H1 (cell line): Measurements from ENCODE around the gene ASTL. TPM values are rescaled to one million over a fixed set of nuclear protein-coding genes. Genes with fewer than 3 reads are reported as not detected.

ENCODE experiments used
- CTCF ChIA-PET: fragments of 300-600 bp; sonication (Branson Sonifier 250); formaldehyde crosslinking; loops from one replicate; lab custom pipeline; 2021; ENCODE audit not compliant: partially characterized antibody; lab: Charles Lee
- POLR2A ChIA-PET: fragments of 300-600 bp; sonication (Branson Sonifier 250); formaldehyde crosslinking; loops from one replicate; lab custom pipeline; 2021; ENCODE audit warnings: inconsistent platforms; ENCODE audit not compliant: partially characterized antibody; lab: Charles Lee
- DNase-seq, 2 experiments: peaks; one replicate each; pipeline versions ENCODE4 v3.0.0 to v3.0.0-alpha.2; 2010 to 2022; ENCODE audit warnings: low spot score in 2 of 2, low read depth in 1 of 2, mixed read lengths in 1 of 2
- FAIRE-seq: peaks from 2 replicates; lab custom pipeline; 2011; peaks lifted over from hg19 to GRCh38; lab: Jason Lieb, UNC
- H2AFZ ChIP-seq: 2 replicates; pipeline ENCODE4 v1.8.1; 2012; ENCODE audit warnings: low read length, inconsistent platforms
- H2AK5ac ChIP-seq: 2 replicates; pipeline ENCODE4 v1.6.1; 2013; ENCODE audit warnings: low read depth, low read length
- H2BK120ac ChIP-seq: replicated peaks from 2 replicates; pipeline ENCODE3; 2013; ENCODE audit warnings: low read depth, low read length, inconsistent platforms
- H2BK12ac ChIP-seq: 2 replicates; pipeline ENCODE4 v1.6.1; 2013; ENCODE audit warnings: low read depth, low read length
- H2BK15ac ChIP-seq: 2 replicates; pipeline ENCODE4 v1.6.1; 2013; ENCODE audit warnings: low read length
- H2BK20ac ChIP-seq: 2 replicates; pipeline ENCODE4 v1.6.1; 2013; ENCODE audit warnings: low read length
- H2BK5ac ChIP-seq: 2 replicates; pipeline ENCODE4 v1.6.1; 2013; ENCODE audit warnings: low read depth, low read length
- H3K14ac ChIP-seq: 2 replicates; pipeline ENCODE4 v1.6.1; 2013; ENCODE audit warnings: inconsistent platforms; ENCODE audit not compliant: insufficient read length
- H3K18ac ChIP-seq: 2 replicates; pipeline ENCODE4 v1.6.1; 2013; ENCODE audit warnings: low read length; ENCODE audit errors: extremely low read depth
- H3K23ac ChIP-seq: 2 replicates; pipeline ENCODE4 v1.6.1; 2013; ENCODE audit warnings: inconsistent platforms; ENCODE audit not compliant: insufficient read length
- H3K23me2 ChIP-seq: 2 replicates; pipeline ENCODE4 v1.6.1; 2013; ENCODE audit warnings: low read depth, low read length
- H3K27ac ChIP-seq: 2 replicates; pipeline ENCODE4 v1.6.1; 2011; ENCODE audit warnings: low read depth, low read length, inconsistent platforms
- H3K27me3 ChIP-seq, 4 experiments: replicated peaks in 1 of 4; 1 replicate in 1 of 4; 2 replicates in 3 of 4; pipeline versions ENCODE4 v1.6.1 to v1.8.1; 2011 to 2013; ENCODE audit warnings: low read length in 3 of 4, mild to moderate bottlenecking in 3 of 4, inconsistent platforms in 2 of 4, mixed read lengths in 2 of 4, moderate library complexity in 1 of 4; ENCODE audit not compliant: control insufficient read depth in 3 of 4, insufficient read depth in 3 of 4; ENCODE audit errors: extremely low read depth in 1 of 4
- H3K36me3 ChIP-seq, 4 experiments: 2 replicates each; pipeline versions ENCODE4 v1.6.1 to v1.8.1; 2011 to 2013; ENCODE audit warnings: mild to moderate bottlenecking in 4 of 4, low read length in 3 of 4, moderate library complexity in 2 of 4, control low read depth in 1 of 4, inconsistent platforms in 1 of 4; ENCODE audit not compliant: insufficient read depth in 4 of 4, control insufficient read depth in 2 of 4
- H3K4ac ChIP-seq: replicated peaks from 2 replicates; pipeline ENCODE3; 2013; ENCODE audit warnings: low read length, low read depth, mixed read lengths, inconsistent platforms; ENCODE audit not compliant: insufficient read length
- H3K4me1 ChIP-seq, 4 experiments: replicated peaks in 1 of 4; 1 replicate in 1 of 4; 2 replicates in 3 of 4; pipeline versions ENCODE4 v1.6.1 to v1.8.1; 2011 to 2013; ENCODE audit warnings: low read length in 3 of 4, inconsistent platforms in 2 of 4, mixed read lengths in 1 of 4; ENCODE audit not compliant: insufficient read depth in 4 of 4, control insufficient read depth in 3 of 4
- H3K4me2 ChIP-seq, 2 experiments: 2 replicates each; pipeline versions ENCODE4 v1.6.1 to v1.8.1; 2011 to 2013; ENCODE audit warnings: low read depth in 2 of 2, low read length in 2 of 2, control low read depth in 1 of 2, inconsistent platforms in 1 of 2, mild to moderate bottlenecking in 1 of 2; ENCODE audit not compliant: insufficient read depth in 1 of 2
- H3K4me3 ChIP-seq, 4 experiments: fragments of 200-600, 300-600 bp in 1 of 4; sonication (generic), shearing (Covaris generic), sonication (Bioruptor Twin) in 1 of 4; 2 replicates each; pipeline versions ENCODE4 v1.5.1 to v1.8.1; 2011 to 2016; ENCODE audit warnings: low read length in 4 of 4, low read depth in 3 of 4, control low read depth in 2 of 4, inconsistent platforms in 2 of 4, mild to moderate bottlenecking in 2 of 4, mixed read lengths in 1 of 4, moderate library complexity in 1 of 4; ENCODE audit not compliant: insufficient read depth in 2 of 4; ENCODE audit errors: extremely low read depth in 1 of 4
- H3K56ac ChIP-seq: replicated peaks from 2 replicates; pipeline ENCODE3; 2013; ENCODE audit warnings: low read depth, mild to moderate bottlenecking, mixed read lengths, low read length, inconsistent platforms; ENCODE audit not compliant: insufficient read length
- H3K79me1 ChIP-seq: 2 replicates; pipeline ENCODE4 v1.6.1; 2013; ENCODE audit warnings: low read depth, low read length, control low read depth
- H3K79me2 ChIP-seq, 2 experiments: 2 replicates each; pipeline versions ENCODE4 v1.6.1 to v1.8.1; 2012 to 2013; ENCODE audit warnings: low read length in 2 of 2, mild to moderate bottlenecking in 2 of 2, inconsistent platforms in 1 of 2; ENCODE audit not compliant: insufficient read depth in 2 of 2, control insufficient read depth in 1 of 2
- H3K9ac ChIP-seq, 4 experiments: replicated peaks in 1 of 4; 1 replicate in 1 of 4; 2 replicates in 3 of 4; pipeline versions ENCODE4 v1.6.1 to v1.8.1; 2011 to 2013; ENCODE audit warnings: low read depth in 3 of 4, low read length in 3 of 4, control low read depth in 2 of 4, mild to moderate bottlenecking in 2 of 4, moderate library complexity in 2 of 4, inconsistent platforms in 1 of 4; ENCODE audit errors: extremely low read depth in 1 of 4
- H3K9me3 ChIP-seq, 2 experiments: 2 replicates each; pipeline versions ENCODE4 v1.6.1 to v1.8.1; 2012 to 2013; ENCODE audit warnings: mild to moderate bottlenecking in 2 of 2, moderate library complexity in 2 of 2, control low read depth in 1 of 2, inconsistent platforms in 1 of 2, low read depth in 1 of 2, low read length in 1 of 2, mixed read lengths in 1 of 2; ENCODE audit not compliant: insufficient read depth in 2 of 2
- H4K20me1 ChIP-seq, 2 experiments: replicated peaks in 1 of 2; 2 replicates each; pipeline versions ENCODE3 to v1.8.1; 2011 to 2013; ENCODE audit warnings: inconsistent platforms in 2 of 2, low read length in 2 of 2, mild to moderate bottlenecking in 1 of 2; ENCODE audit not compliant: insufficient read depth in 2 of 2, control insufficient read depth in 1 of 2
- H4K5ac ChIP-seq: 2 replicates; pipeline ENCODE4 v1.6.1; 2013; ENCODE audit warnings: low read length, low read depth, mixed read lengths, inconsistent platforms; ENCODE audit not compliant: insufficient read length
- H4K8ac ChIP-seq: 2 replicates; pipeline ENCODE4 v1.8.0; 2013; ENCODE audit warnings: mild to moderate bottlenecking, moderate library complexity, low read length, inconsistent platforms; ENCODE audit not compliant: insufficient read depth; ENCODE audit errors: extremely low read depth
- H4K91ac ChIP-seq: replicated peaks from 2 replicates; pipeline ENCODE3; 2013; ENCODE audit warnings: low read length, mixed read lengths, inconsistent platforms; ENCODE audit not compliant: insufficient read length
- ATF3 ChIP-seq: IDR thresholded peaks from 2 replicates; pipeline ENCODE4 v1.6.1; 2011; ENCODE audit warnings: low read depth, mild to moderate bottlenecking, low read length; ENCODE audit not compliant: insufficient read depth
- EGR1 ChIP-seq: IDR thresholded peaks from 2 replicates; pipeline ENCODE4 v1.6.1; 2011; ENCODE audit warnings: low read depth, low read length, borderline replicate concordance
- HDAC6 ChIP-seq: IDR thresholded peaks from one replicate; pipeline ENCODE4 v1.7.1; 2012; ENCODE audit warnings: low read depth, mild to moderate bottlenecking, inconsistent platforms, low read length, moderate library complexity
- KDM4A ChIP-seq: IDR thresholded peaks from one replicate; pipeline ENCODE4 v1.7.1; 2012; ENCODE audit warnings: low read depth, mild to moderate bottlenecking, moderate library complexity, low read length, inconsistent platforms; ENCODE audit not compliant: severe bottlenecking
- PHF8 ChIP-seq: fragments of 200-600 bp; sonication (generic); conservative IDR thresholded peaks from 2 replicates; pipeline ENCODE4 v1.7.1; 2012; ENCODE audit warnings: low read depth, mild to moderate bottlenecking, inconsistent platforms, low read length, moderate library complexity
- RBBP5 ChIP-seq: IDR thresholded peaks from 2 replicates; pipeline ENCODE4 v1.7.1; 2012; ENCODE audit warnings: low read depth, mild to moderate bottlenecking, inconsistent platforms, low read length, moderate library complexity, borderline replicate concordance
- SIN3A ChIP-seq, 2 experiments: IDR thresholded peaks in 1 of 2; conservative IDR thresholded peaks in 1 of 2; 2 replicates each; pipeline ENCODE4 v1.6.1; 2011 to 2012; ENCODE audit warnings: low read length in 2 of 2, improper control_type of control experiment in 1 of 2, low read depth in 1 of 2, mild to moderate bottlenecking in 1 of 2
- SIRT6 ChIP-seq: IDR thresholded peaks from one replicate; pipeline ENCODE4 v1.7.1; 2012; ENCODE audit warnings: low read length, inconsistent platforms
- SP4 ChIP-seq: IDR thresholded peaks from 2 replicates; pipeline ENCODE4 v1.6.1; 2012; ENCODE audit warnings: low read length, inconsistent platforms
- TAF1 ChIP-seq: IDR thresholded peaks from 2 replicates; pipeline ENCODE4 v1.6.1; 2011; ENCODE audit warnings: mild to moderate bottlenecking, low read depth, low read length
- ZNF274 ChIP-seq: IDR thresholded peaks from 2 replicates; pipeline ENCODE4 v1.7.0; 2012; ENCODE audit warnings: low read length, borderline replicate concordance; ENCODE audit errors: extremely low read depth
- WGBS, 2 experiments: shearing (Covaris generic) in 1 of 2; methylation state at CpG; one replicate each; pipeline versions ENCODE4 v1.1.6 to v1.1.7; 2013 to 2015; ENCODE audit warnings: low lambda C conversion rate in 2 of 2, mixed read lengths in 2 of 2, inconsistent platforms in 1 of 2, low coverage in 1 of 2, missing lambda C conversion rate in 1 of 2; ENCODE audit not compliant: insufficient replicate concordance in 2 of 2, insufficient coverage in 1 of 2, insufficient read length in 1 of 2; ENCODE audit errors: extremely low coverage in 1 of 2, missing lambda C conversion rate in 1 of 2; 5-methylcytosine and 5-hydroxymethylcytosine counted together
- polyA plus RNA-seq, 7 experiments: library from polyadenylated mRNA; depleted of rRNA in 3 of 7; stranded (reverse) in 5 of 7; unstranded in 2 of 7; fragments of >200 nt in 5 of 7; fragments of 200-250 nt in 2 of 7; gene quantifications; 1 replicate in 5 of 7; 2 replicates in 1 of 7; 4 replicates in 1 of 7; pipeline versions ENCODE4 v1.2.1 to v1.2.3, GENCODE V29; 2011 to 2013; ENCODE audit warnings: missing spikeins in 2 of 7, mixed read lengths in 2 of 7
- total RNA-seq: library from RNA; stranded (reverse); fragmentation: NEBNext Ultra II Directional; extraction: Animal tissue kit (Norgen Biotek cat#: 25700); gene quantifications from 2 replicates; pipeline ENCODE4 v1.2.1, GENCODE V29; 2021

Gene ASTL
- total and polyA plus RNA-seq, 2 of the 8 experiments (the other 6 are each of a cell fraction or from before 2014, with no cell fraction given): 0.60 to 1.4 TPM

GRCh38 chr2:96167407-96168013, 29.2 kb upstream of the ASTL start:
- no peak overlapping the region for H3K4me2 ChIP-seq
- no peak overlapping the region for H2BK12ac ChIP-seq
- no peak for DNase-seq
- CTCF ChIA-PET: interaction anchor here (0.6 to 5.2 kb wide), 2 partner anchors 7 to 145 kb away, joined by 3 to 31 read pairs; no protein-coding TSS in a partner anchor
- peaks cover 0 to 7% (median 0%) of the 10 kb centered on the region in 4 experiments; a peak in 1 of 7 replicates for H3K4me1 ChIP-seq
- no peaks in the 10 kb centered on the region for H3K79me2 ChIP-seq
- H2BK20ac ChIP-seq: no peak overlapping the region
- H3K27me3 ChIP-seq: no peaks in the 10 kb centered on the region
- no peak overlapping the region for H2BK5ac ChIP-seq
- H4K8ac ChIP-seq: no peak overlapping the region
- H3K4ac ChIP-seq: no peak overlapping the region
- 83% methylated on average over 6 of the region's 6 CpGs; no CpG with 5 or more reads in 1 of the 2 experiments for WGBS, 2 experiments
- TF ChIP-seq RBBP5 (no peak), SIRT6 (no peak), SP4 (no peak), PHF8 (no peak), EGR1 (no peak), ZNF274 (no peak), HDAC6 (no peak), KDM4A (no peak), SIN3A (conservative IDR thresholded peaks at IDR 0.05 in 1 of 2, IDR thresholded peaks at IDR 0.05 in 1 of 2; ENCODE audit: low read depth in 1 of 2, low read length in 2 of 2) (no peak), TAF1 (no peak), ATF3 (no peak)
- TF ChIP-seq, all 59 proteins: peak for 0
- H3K14ac ChIP-seq: no peak overlapping the region
- no peaks in the 10 kb centered on the region for H3K36me3 ChIP-seq
- FAIRE-seq: no peak
- no peak overlapping the region for H3K4me3 ChIP-seq
- H4K91ac ChIP-seq: no peak overlapping the region
- H4K5ac ChIP-seq: no peak overlapping the region
- no peak overlapping the region for H3K23ac ChIP-seq
- no peaks in the 10 kb centered on the region; the same call in 1 of the 2 replicates for H3K23me2 ChIP-seq
- H3K18ac ChIP-seq: no peak overlapping the region
- no peak overlapping the region for H2AFZ ChIP-seq
- H3K79me1 ChIP-seq: no peaks in the 10 kb centered on the region
- no peak overlapping the region for H3K27ac ChIP-seq
- no peak overlapping the region for H2BK120ac ChIP-seq
- H3K56ac ChIP-seq: no peak overlapping the region
- H4K20me1 ChIP-seq: no peaks in the 10 kb centered on the region
- POLR2A ChIA-PET: no interaction called here
- no peak overlapping the region for H3K9ac ChIP-seq
- H2BK15ac ChIP-seq: no peak overlapping the region
- no peak overlapping the region for H2AK5ac ChIP-seq
- H3K9me3 ChIP-seq: peaks cover 0 to 3% of the 10 kb centered on the region in 2 experiments; a peak in 1 of 4 replicates
